Measurements from ENCODE around the gene CMTM2. TPM values are rescaled to one million over a fixed set of nuclear protein-coding genes. Genes with fewer than 3 reads are reported as not detected.
"Not testable (repeated sequence)": the region's sequence is repeated elsewhere in the genome, so short reads cannot be mapped to it uniquely, and the experiment has no call there.

Gene CMTM2
- polyA plus RNA-seq, 10 donors: 0.26 to 0.79 (median 0.49) TPM; not detected in 1

- DNase-seq: peak; percentile 90 to 98 (median 97)
Observed at GRCh38 chr16:66552286-66553177, 26.7 kb upstream of the CMTM2 start, which contains the start of gene CKLF. TSS of gene CKLF (plus strand) at chr16:66552576. CDS start at chr16:66552716, 140 bp downstream.

DNA sequence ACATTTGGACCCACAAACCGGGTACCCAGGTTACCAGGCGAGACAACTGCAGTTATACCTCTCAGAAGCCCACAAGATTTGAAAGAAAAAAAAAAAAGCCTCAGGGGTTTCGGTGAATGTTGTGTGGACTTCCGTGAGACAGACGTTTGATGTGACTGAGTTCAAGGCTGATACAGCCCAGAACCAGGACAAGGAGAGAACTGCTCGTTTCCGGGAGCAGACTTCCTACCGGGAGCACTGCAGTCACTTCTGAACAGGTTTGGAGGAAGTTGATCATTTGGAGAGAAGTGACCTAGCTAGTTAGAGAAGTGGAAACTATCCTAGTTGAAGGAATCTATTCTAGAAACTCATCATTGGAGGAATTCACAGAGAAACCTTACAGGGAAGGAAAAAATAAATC is 26.0 kb upstream of the CMTM2 start:
- DNase-seq: no peak

DNA sequence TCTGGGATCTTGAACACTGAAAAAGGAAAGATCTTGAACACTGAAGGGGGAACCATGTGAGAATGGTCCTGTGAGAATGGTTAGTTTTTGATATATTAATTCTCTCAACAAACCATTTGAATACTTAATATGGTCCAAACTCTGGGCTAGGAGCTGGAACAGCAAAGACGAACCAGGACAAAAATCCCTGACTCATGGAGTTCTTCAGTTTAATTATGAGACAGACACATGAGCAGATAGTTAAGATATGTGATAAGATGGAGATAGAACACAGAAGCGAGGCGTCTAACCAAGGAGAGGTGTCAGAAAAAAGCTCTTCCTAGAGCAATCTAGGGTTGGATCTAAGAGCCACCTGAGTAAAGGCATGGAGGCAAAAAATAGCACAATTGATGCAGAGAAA is 25.2 kb upstream of the CMTM2 start:
- no peak for DNase-seq

GRCh38 chr16:66554495-66554894 is 24.8 kb upstream of the CMTM2 start:
- no peak for DNase-seq

GRCh38 chr16:66560107-66560506 is 19.2 kb upstream of the CMTM2 start:
- DNase-seq: no peak

DNA sequence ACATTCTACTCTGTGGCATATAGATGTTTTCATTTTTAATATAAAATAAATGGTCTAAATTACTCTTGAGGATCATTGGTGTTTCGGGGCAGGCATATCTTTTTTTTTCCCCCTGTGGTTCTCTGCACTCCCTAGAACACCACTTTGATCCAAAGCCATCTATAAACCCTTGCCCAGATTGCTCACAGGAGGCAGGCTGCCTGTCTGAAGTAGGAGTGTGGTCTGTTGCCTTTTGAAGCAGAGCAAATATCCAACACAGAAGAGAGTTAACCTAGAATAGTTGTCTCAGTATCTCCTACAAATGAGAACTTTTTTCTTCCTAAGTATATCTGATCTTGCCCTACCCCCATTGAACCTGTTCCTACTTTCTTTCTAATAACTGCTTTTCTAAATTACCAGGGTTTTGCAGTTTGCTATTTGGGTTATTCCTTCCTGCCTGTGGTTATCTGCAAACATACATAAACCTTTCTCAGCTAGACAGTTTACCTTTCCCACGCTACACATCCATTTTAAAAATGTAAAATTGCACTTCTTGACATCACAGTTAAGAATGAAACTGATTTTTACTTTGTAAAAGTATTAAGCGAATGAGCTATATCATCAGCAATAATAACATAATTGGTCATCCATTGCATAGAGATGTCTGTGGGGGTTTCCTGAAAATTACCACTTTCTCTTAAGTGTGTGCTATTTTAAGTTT is 17.7 kb upstream of the CMTM2 start:
- DNase-seq: no peak

DNA sequence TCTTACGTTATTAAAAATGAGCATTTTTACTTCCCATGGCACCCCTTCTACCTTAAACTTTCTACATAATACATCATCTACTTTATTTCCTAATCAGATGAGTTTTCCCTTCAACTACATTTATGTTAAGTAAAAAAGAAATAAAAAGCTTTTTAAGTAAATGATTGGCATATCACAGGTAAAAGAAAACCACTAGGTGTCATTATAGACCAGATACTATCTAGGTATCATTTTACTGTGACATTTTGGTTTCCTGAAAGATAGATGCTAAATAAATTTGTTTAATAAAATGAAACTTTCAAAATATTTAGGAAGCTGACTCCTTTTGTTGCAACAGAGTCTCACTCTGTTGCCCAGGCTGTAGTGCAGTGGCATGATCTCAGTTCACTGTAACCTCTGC is 16.9 kb upstream of the CMTM2 start:
- DNase-seq: no peak

- DNase-seq: no peak
Observed at GRCh38 chr16:66562986-66563385, 16.3 kb upstream of the CMTM2 start.

DNA sequence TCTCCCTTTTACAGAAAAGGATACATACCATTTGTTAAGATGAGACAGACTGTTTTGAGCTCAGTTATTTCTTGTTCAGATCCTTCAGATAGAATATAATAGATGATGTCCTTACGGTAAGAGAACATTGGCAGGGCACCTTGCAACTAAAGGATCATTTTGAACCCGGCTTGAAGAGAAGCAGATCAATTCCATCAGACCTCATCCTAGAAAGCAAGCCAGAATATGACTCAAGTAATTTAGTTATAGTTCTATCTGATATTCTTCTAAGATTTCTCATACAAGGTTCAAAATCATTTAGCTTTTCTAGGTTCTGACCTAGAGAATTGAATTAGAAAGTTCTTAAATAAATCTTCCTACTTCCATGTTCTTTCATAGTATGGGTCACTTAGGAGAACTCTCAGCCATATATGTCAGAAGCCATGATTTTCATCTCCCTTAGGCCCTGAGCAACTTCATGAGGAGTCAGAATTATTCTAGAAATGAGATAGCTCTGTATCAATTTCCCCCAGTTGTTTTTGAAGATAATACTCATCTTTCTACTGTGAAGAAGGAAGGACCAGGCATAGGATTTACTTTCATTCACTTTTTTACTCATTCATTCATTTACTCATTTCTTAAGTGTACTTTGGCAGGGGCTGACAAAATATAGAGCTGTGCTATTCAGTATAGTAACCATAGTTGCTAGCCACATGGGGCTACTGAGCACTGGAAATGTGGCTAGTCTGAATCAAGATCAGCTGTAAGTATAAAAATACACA is 15.5 kb upstream of the CMTM2 start:
- no peak for DNase-seq

GRCh38 chr16:66566051-66566901 is 13.0 kb upstream of the CMTM2 start, which contains the start of gene CMTM1:
TSS of gene CMTM1 (plus strand) at chr16:66566439. CDS start at chr16:66566514, 75 bp downstream.
- DNase-seq: no peak

- not testable (repeated sequence) for DNase-seq
Observed at GRCh38 chr16:66567270-66567669, 12.0 kb upstream of the CMTM2 start.

DNA sequence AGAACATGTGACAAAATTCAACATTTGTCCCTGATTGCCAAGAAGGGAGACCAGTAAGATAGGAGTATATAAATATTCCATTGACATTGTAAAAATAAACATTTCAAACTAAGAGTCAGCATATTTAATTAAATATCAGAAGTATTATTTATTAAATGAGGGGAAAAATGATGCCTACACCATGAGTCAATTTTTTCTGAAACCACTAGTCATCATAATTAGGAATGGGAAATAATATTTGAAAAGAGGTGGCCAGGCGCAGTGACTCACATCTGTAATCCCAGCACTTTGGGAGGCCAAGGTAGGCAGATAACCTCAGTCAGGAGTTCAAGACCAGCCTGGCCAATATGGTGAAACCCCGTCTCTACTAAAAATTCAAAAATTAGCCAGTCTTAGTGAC is 10.9 kb upstream of the CMTM2 start:
- DNase-seq: no peak

- DNase-seq: no peak
Observed at GRCh38 chr16:66569131-66569530, 10.1 kb upstream of the CMTM2 start.

- DNase-seq: no peak
Observed at GRCh38 chr16:66569827-66570405, 9.3 kb upstream of the CMTM2 start.

DNA sequence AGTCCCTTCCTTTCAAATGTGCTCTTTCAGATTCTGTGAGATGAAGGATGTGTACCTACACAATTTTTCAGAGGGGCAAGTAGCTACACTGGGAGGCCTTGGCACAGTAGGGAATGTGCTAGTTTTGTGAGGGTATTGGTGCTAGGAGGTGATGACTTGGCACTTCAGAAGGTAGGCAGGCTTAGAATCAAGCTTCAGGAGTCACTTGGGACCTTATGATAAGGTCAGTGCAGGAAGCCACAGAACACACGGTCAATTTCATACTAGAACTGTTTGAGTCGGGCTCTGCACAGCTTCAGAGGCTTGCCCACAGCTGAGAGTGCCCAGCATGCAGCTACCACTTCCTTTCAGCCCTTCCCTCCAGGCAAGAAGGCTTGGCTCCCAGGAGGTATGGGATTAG is 6.9 kb upstream of the CMTM2 start:
- DNase-seq: no peak

DNA sequence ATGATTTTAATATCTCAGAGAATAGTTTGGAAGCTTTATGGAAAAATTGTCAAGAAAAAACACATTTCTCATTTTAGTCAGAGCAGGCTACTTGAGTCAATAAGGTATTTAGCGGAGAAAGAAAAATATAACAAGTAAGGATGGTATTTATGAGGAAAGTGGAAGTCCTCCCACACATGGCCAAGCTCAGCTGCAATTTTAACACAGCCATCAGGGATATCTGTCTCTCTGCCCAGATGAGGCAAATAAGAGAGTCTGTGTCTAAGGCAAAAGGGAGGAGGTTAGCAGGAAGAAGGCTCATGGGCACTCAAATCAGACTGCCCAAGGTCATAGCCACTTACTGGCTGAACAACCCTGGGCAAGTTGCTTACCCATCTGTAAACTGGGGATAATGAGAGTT is 5.2 kb upstream of the CMTM2 start:
- DNase-seq: no peak

DNA sequence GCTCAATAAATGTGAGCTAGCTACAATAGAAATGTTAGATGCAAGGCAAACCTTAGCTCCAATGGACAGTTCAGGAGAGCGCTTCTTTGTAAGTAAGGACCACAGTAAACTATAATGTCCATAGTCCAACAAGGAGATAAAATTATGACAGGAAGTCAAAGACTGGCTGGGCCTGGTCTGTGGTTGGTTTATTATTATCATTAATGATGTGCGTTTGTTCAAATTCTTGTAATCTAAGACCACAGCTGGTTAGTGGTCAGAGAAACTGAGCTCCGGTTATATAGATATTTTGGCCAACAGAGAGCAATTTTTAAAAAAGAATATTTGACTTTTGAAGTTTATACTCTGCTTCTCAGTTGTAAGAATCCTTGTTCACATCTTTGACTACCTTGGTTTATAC is 4.7 kb upstream of the CMTM2 start:
- DNase-seq: no peak

GRCh38 chr16:66575060-66575459 is 4.2 kb upstream of the CMTM2 start:
- DNase-seq: no peak

DNA sequence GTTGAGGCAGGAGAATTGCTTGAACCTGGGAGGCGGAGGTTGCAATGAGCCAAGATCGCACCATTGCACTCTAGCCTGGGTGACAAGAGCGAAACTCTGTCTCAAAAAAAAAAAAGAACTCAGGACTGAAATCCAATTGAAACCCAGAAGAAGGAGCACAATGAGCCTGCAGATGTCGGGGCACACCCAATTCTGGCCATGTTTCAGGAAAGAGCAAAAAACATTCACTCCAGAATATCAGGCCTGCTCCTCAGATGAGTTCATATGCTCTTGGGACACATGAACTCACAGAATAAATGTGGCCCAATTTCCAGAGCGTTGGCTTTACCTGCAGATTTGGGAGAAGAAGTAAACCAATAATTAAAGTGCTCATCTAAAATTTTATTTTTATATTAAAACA is 3.0 kb upstream of the CMTM2 start:
- DNase-seq: peak in 1 of 3 donors; percentile 70

DNA sequence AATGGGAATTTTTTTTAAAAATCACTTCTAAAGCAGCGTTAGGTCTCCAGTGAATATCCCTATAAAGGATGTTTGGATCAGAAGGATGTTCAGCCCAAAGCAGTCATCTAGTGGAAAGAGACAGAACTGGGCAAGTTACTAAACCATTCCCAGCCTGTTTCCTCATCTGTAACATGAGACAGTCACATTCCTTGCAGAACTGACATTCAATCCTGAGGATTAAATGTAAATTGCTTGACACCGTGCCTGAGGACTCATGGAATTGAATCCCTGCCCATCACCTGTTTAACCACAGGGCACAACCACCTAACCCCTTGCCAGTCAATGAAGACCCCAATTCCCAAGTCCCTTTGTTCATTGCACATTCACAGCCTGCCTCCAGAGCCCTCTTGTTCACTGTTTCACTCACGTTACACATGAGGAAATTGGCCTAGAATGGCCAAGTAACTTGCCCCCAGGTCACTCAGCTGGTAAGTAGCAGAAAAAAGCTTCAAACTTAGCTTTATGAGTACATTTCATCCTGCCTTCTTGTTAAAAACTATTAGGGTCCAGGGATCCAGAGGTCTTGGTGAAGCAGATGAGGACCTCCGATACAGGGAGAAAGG is 1.4 kb downstream of the CMTM2 start:
- DNase-seq: peak; percentile 34 to 64 (median 57)
